Measurements from ENCODE around the gene NABP2.

Gene NABP2

DNA sequence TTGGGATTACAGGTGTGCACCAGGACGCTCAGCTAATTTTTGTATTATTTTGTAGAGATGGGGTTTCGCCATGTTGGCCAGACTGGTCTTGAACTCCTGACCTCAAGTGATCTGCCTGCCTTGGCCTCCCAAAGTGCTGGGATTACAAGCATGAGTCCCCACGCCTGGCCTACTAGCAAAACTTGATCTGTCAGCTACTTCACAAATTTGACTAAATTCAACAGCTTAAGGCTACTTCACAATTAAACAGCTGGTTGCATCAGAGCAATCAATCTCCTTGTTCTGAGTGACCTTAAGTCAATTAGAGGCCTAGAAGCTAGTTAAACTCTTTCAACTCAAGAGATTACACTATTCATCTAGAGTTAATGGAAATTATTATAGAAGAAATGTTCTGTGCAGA is 54.8 kb downstream of the NABP2 start:
- no peak for DNase-seq (ENCODE audit: low read depth in 2 of 2)
